ENCODE measurements around the gene PGAM2. TPM values are rescaled to one million over a fixed set of nuclear protein-coding genes. Genes with fewer than 3 reads are reported as not detected.

The PGAM2 gene
- total RNA-seq, 1 experiment from 2014 or later: 2.4 TPM

GRCh38 chr7:44068054-44068453 is 2.7 kb upstream of the PGAM2 start (continued):
- TF ChIP-seq FOXP1 (CRISPR knock-in tag; IDR thresholded peaks at IDR 0.05; ENCODE audit: borderline replicate concordance) (no peak), ATF2 (CRISPR knock-in tag; IDR thresholded peaks at IDR 0.05; ENCODE audit: borderline replicate concordance, low read depth) (no peak), ZNF416 (CRISPR knock-in tag; IDR thresholded peaks at IDR 0.05) (no peak), RORB (CRISPR knock-in tag; IDR thresholded peaks at IDR 0.05) (no peak), FOXK1 (CRISPR knock-in tag; IDR thresholded peaks at IDR 0.05) (no peak), JUN (CRISPR knock-in tag; IDR thresholded peaks at IDR 0.05) (no peak), SMAD4 (CRISPR knock-in tag; IDR thresholded peaks at IDR 0.05) (no peak), CREM (CRISPR knock-in tag; IDR thresholded peaks at IDR 0.05) (no peak), PRRX2 (CRISPR knock-in tag; IDR thresholded peaks at IDR 0.05) (no peak), E2F4 (CRISPR knock-in tag; IDR thresholded peaks at IDR 0.05; ENCODE audit: borderline replicate concordance, low read depth) (no peak)

GRCh38 chr7:44067064-44067951 is 1.9 kb upstream of the PGAM2 start:
- no peak for DNase-seq (ENCODE audit: low spot score)
- ChIA-PET POLR2A (interaction anchor here (0.6 kb wide), 1 partner anchor 18 kb away, joined by 5 read pairs; no protein-coding TSS in a partner anchor), CTCF (interaction anchor here (1.4 kb wide), 2 partner anchors 34 to 151 kb away, joined by 3 to 6 read pairs; no protein-coding TSS in a partner anchor)
- Mint-ChIP-seq H3K36me3 (no peaks in the 10 kb centered on the region), H3K4me3 (no peak overlapping the region), H3K27ac (no peak overlapping the region), H3K9me3 (no peaks in the 10 kb centered on the region), H3K4me1 (peaks cover 32% of the 10 kb centered on the region), H3K27me3 (ENCODE audit: low read depth) (peaks cover 34% of the 10 kb centered on the region)
- no peak for ATAC-seq
- TF ChIP-seq AR (CRISPR knock-in tag; IDR thresholded peaks at IDR 0.05) (0 out of 2 replicates have a peak, but pooled peaks have one; percentile 6), ARID4B (CRISPR knock-in tag; IDR thresholded peaks at IDR 0.05; ENCODE audit: borderline replicate concordance) (no peak)

Measured in WTC11 (cell line).